Measurements from ENCODE around the gene LPGAT1.

- TF ChIP-seq CTCF (IDR thresholded peaks at IDR 0.05) (peak; percentile 36 to 66 (median 63)), POLR2A (IDR thresholded peaks at IDR 0.05) (no peak)
These were observed at the start of gene LPGAT1 for GRCh38 chr1:211830328-211831142.
